NCI-H1417 treated with DMSO at 0.1 percent for 48 hours (cell line): ENCODE data around the gene HORMAD2.
"Not testable (repeated sequence)": the region's sequence is repeated elsewhere in the genome, so short reads cannot be mapped to it uniquely, and the experiment has no call there.

Experiments
- DNase-seq: peaks from one replicate; lab custom pipeline; 2025; lab: John Stamatoyannopoulos, UW

HORMAD2 gene

GRCh38 chr22:30191040-30191701 is 110.9 kb downstream of the HORMAD2 start:
- no peak for DNase-seq

GRCh38 chr22:30192427-30192826 is 112.2 kb downstream of the HORMAD2 start:
- DNase-seq = no peak

GRCh38 chr22:30193031-30193775 is 112.9 kb downstream of the HORMAD2 start:
- no peak for DNase-seq

GRCh38 chr22:30195245-30196140 is 115.2 kb downstream of the HORMAD2 start:
- DNase-seq = no peak

GRCh38 chr22:30196141-30196879 is 116.0 kb downstream of the HORMAD2 start:
- peak; percentile 3 for DNase-seq

DNA sequence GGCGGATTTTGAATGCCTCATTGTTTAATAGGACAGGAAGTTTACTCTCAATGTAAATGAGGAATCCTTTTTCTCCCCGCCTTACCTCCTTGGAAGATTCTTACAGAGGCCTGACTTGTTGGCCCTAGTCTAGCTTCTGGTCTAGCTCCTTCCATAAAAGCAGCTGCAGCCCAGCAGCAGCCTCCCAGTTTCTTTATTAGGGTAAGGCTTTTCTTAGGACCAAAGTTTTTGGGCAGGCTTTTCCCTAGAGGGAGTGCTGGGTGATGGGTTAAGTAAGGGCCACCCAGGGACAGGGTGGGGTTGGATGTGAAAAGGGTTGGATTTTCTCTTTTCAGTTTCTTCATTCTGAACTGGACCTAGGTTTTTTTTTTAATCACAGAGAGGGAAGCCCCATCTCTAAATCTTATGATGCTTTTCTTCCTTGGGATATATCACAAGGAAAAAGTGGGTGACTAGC is 116.6 kb downstream of the HORMAD2 start:
- DNase-seq = no peak

DNA sequence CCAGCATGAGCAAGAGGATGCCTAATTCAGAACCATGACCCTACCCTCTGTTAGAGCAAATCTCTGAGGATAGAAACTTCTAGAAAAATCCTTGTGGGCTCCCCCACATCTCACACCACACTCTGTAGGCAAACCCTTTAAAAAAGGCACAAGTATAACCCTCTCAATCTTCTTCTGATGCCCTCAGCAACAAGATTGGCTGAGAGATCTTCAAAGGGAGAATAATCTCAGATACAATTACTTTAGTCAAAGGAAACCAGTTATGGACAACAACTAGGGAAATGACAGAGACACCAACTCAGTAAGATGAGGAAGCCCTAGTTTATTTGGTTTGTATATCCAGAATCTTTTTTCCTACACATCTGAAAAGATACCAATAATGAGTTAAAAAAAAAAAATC is 117.1 kb downstream of the HORMAD2 start:
- DNase-seq = no peak

DNA sequence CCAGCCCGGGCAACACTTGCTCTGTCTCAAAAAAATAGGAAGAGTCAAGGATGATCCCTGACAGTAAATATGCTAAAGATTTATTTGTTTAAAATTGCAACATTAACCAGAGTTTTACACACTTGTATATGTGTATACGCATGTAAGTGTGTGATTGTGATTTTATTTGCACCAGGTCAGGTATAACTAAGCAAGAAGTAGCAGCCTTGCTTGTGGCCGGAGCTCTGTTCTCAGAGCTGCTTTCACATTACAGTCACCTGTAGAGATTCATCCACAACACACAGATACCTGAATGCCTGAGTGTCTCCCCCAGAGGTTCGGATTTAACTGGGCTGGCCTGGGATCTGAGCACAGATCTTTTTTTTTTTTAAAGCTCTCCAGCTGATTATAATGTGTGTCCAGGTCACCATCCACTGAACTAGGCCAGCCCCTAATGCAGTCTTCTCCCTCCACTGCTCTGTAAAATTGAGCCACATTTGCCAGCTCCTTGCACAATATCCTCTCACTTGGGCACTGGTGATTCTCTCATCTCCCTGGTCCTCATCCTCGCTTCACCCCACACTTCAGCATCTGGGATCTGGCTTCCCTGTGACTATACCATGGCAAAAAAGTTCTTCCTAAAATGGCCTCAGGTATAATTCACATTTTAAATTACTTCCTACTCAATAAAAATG is 118.0 kb downstream of the HORMAD2 start:
- DNase-seq = no peak

DNA sequence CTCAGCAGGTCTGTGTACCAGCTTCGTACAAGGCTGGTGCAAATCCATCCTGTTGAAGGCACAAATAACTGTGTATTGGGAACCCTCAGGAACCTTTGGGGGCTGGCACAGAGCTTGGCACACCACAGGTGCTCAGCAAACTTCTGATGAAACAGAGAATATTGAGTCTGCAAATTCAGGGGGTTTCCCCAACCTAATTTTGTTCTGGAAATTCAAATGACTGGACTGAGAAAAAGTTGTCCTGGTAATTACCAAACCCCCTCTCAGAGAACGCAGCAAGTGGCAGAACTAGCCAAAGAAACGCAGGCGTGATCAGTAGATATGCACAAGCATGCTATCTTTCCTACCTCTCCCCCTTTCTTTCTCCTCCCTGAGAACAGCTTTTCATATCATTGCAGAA is 118.7 kb downstream of the HORMAD2 start:
- no peak for DNase-seq

- DNase-seq = not testable (repeated sequence)
These were observed 120.6 kb downstream of the HORMAD2 start for GRCh38 chr22:30200905-30201304.

GRCh38 chr22:30201945-30202344 is 121.7 kb downstream of the HORMAD2 start:
- DNase-seq = no peak

DNA sequence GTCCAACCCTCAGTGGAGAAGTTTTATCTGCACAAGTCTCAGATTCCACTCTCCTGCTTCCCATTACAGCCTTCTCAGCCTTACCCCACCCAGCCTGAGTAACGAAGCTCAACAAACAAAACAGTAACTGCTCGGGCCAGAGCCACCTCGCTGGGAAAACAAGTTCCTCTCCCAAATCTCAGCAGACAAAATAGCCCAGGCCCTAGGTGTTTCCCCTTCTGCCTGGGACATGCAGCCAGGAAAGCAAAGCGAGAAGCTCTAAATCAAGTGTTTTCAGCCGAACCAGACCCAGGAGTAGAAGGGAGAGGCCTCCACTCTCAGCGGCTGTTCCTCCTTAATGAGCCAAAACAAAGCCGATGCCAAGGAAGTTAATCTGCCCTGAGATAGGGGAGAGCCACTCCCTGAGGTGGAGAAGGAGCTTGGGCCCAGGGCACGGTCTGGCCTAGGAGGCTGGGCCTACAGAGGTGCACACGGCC is 122.3 kb downstream of the HORMAD2 start:
- DNase-seq = no peak

GRCh38 chr22:30204015-30204741 is 123.9 kb downstream of the HORMAD2 start:
- DNase-seq = no peak

DNA sequence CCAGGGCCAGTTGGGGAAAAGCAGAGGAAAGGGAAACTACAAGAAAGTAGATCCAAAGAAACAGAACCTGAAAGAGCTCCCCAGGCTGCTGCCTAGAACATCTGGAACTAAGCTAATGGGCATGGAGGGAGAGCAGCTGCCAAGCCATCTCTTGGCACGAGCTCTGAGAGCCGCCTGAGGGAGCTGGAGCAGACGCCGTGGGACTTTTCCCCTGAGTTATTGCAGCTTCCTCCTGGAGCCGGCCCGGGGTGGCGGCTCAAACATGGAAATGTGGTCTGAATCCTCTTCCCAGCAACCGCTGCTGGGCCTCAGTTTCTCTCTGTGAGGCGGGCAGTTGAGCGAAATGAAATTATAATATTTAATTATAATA is 124.5 kb downstream of the HORMAD2 start:
- DNase-seq = no peak

- no peak for DNase-seq
These were observed 125.2 kb downstream of the HORMAD2 start for GRCh38 chr22:30205281-30206115.

DNA sequence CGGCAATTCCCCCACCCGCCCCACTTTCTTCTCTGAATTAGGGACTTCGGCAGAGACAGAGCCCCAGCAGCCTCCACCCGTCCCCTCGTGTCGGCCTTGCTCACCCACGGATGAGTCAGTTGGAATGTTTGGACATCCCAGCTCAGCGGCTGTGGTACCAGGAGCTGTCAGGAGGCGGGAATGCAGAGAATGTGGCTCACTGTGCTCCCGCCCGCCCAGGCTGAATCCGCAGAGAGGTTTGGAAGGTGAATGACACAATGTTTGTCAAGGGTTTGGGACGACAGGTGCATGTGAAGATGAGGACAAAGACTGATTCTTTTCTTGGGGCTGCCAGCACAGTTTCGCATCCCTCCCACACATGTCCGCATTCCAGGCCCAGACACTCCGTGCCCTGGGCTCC is 126.7 kb downstream of the HORMAD2 start:
- no peak for DNase-seq

DNA sequence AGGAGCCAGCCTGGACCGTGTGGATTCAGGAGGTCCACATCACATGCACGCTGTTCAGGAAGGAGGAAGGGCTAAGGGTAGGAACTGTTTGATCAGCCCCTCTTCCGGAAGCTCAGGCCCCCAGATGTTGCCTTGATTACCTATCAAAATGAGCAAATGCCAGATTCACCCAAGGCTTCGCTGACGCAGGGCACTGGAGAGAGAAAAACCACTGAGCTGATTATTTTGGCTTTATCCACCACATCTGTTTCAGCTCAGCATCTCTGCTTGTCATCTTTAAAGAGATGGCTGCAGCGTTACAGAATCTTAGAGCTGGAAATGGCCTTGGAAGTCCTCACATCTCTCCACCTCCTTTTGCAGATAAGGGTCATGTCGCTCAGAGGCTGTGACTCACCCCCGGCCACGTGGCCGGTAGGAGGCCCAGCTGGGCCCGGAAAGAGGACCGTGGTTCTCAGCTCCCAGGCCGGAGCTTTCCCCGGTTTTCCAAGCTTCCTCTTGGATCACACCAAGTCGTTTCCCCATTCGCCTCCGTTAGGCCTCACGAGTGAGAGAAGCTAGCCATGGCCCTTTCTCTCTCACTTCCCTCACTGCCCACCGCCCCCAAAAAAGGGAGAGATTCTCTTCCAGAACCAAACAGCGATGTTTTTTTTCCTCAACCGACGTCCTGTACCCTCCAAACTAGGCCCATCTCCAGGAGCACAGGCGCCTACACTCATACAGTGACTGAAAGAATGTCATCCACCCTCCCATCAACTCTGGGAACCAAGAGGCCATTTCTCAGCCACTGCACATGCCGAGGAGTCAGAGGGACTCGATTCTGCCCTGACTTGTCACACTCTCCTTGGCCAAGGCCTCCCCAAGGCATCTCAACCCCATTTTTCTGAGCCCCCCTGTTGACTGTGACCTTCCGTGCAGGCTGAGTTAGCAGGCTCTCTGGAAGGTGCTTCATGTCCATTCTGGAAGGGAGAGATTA is 128.7 kb downstream of the HORMAD2 start:
- no peak for DNase-seq

DNA sequence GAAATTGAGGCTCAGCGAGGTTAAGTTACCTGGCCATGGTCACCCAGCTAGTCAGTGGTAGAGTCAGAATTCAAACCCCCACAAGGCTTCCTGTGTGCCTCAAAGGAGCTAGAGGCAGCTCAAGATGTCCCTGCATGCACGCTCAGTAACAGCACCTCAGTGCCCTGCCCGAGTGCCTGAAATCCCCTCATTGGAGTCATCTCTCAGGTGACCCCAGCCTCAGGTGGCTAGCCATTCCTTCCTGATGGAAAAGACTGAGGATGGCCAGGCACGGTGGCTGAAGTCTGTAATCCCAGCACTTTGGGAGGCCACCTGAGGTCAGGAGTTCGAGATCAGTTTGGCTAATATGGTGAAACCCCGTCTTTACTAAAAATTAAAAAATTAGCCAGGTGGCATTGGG is 129.4 kb downstream of the HORMAD2 start:
- no peak for DNase-seq
